Measurements from ENCODE around the gene ZNF474.
A peak's percentile ranks its signal among the peaks of the same experiment; 100 is the strongest.

ZNF474 gene

GRCh38 chr5:122192497-122193496, 63.5 kb downstream of the ZNF474 start (continued):
- TF ChIP-seq ZNF658 (tag by site-specific recombination; IDR thresholded peaks at IDR 0.05) (no peak), ZNF426 (tag by site-specific recombination; IDR thresholded peaks at IDR 0.05) (no peak), PRDM2 (tag by site-specific recombination; IDR thresholded peaks at IDR 0.05; ENCODE audit: borderline replicate concordance) (no peak)

GRCh38 chr5:122195802-122196394, 66.6 kb downstream of the ZNF474 start:
- CTCF ChIA-PET: interaction anchor here (0.6 to 7.4 kb wide), 42 partner anchors 9 to 1993 kb away, joined by 3 to 80 read pairs (median 4); no protein-coding TSS in a partner anchor
- POLR2A ChIA-PET: no interaction called here
- Histone ChIP-seq H3K27ac (ENCODE audit: extremely low read depth, low read depth, low read length) (no peak overlapping the region), H3K4me3 (ENCODE audit: low read depth, low read length) (no peak overlapping the region), H3K9me3 (ENCODE audit: control insufficient read depth, insufficient read depth, low read depth, low read length) (no peaks in the 10 kb centered on the region), H3K4me1 (ENCODE audit: control insufficient read depth, insufficient read depth, low read length) (peaks cover 4% of the 10 kb centered on the region; the same call in 1 of the 2 replicates), H3K36me3 (ENCODE audit: control insufficient read depth in 2 of 2, insufficient read depth in 1 of 2, low read length in 2 of 2) (no peaks in the 10 kb centered on the region)
- TF ChIP-seq ZNF112 (tag by site-specific recombination; IDR thresholded peaks at IDR 0.05) (no peak), ZNF114 (tag by site-specific recombination; IDR thresholded peaks at IDR 0.05) (no peak), SETDB1 (IDR thresholded peaks at IDR 0.05; ENCODE audit: insufficient read length, low read length) (no peak), ZNF654 (tag by site-specific recombination; IDR thresholded peaks at IDR 0.05; ENCODE audit: low read depth) (peak; percentile 89), ZNF580 (tag by site-specific recombination; IDR thresholded peaks at IDR 0.05) (no peak), ZNF555 (tag by site-specific recombination; conservative IDR thresholded peaks at IDR 0.05) (no peak), ZNF623 (tag by site-specific recombination; IDR thresholded peaks at IDR 0.05) (no peak), ZNF658 (tag by site-specific recombination; IDR thresholded peaks at IDR 0.05) (no peak), CTCF (tag by site-specific recombination; IDR thresholded peaks at IDR 0.05) (peak; percentile 51), IKZF3 (tag by site-specific recombination; IDR thresholded peaks at IDR 0.05) (no peak), ZNF610 (tag by site-specific recombination; IDR thresholded peaks at IDR 0.05; ENCODE audit: borderline replicate concordance) (no peak)

Measured in HEK293 (cell line).